Astrocyte of the cerebellum (primary cell): ENCODE data around the gene FANCC.

Source experiments
- DNase-seq: peaks from one replicate; pipeline ENCODE4 v3.0.0-alpha.2; 2011; ENCODE audit warnings: low read depth
- H3K4me3 ChIP-seq: 2 replicates; pipeline ENCODE4 v1.5.1; 2011; ENCODE audit warnings: mild to moderate bottlenecking, low read depth, low read length, moderate library complexity
- in situ Hi-C: cut with HindIII; loops from 2 replicates; pipeline ENCODE4 v1.10.0; 2017; ENCODE audit warnings: low sequenced_read_pairs
- TF ChIP-seq, protein P1 (sequence below): IDR thresholded peaks from 2 replicates; pipeline ENCODE4 v1.5.1; 2012; ENCODE audit warnings: low read length, low read depth, moderate library complexity, mild to moderate bottlenecking; ENCODE audit errors: missing control alignments

Gene FANCC

DNA sequence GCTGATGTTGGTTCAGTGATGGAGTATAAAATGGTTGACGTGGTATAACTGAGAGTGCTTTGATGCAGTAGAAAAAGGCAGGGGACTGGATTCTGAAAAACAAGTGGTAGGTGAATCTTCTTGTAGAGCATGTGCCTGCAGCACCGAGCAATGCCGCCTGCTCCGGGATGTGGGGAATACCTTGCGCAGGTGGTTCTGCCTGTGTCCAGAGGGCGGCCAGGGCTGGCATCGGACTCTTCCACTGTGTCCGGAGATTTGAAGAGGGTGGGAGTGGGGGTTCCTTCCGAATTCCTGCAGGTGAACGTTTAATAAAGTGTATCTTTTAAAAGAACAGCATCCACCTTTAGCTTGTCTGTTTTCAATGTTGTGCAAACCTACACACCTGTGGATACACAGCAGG is 238.0 kb downstream of the FANCC start:
- no peak overlapping the region for H3K4me3 ChIP-seq
- DNase-seq: no peak
- TF ChIP-seq, protein P1, sequence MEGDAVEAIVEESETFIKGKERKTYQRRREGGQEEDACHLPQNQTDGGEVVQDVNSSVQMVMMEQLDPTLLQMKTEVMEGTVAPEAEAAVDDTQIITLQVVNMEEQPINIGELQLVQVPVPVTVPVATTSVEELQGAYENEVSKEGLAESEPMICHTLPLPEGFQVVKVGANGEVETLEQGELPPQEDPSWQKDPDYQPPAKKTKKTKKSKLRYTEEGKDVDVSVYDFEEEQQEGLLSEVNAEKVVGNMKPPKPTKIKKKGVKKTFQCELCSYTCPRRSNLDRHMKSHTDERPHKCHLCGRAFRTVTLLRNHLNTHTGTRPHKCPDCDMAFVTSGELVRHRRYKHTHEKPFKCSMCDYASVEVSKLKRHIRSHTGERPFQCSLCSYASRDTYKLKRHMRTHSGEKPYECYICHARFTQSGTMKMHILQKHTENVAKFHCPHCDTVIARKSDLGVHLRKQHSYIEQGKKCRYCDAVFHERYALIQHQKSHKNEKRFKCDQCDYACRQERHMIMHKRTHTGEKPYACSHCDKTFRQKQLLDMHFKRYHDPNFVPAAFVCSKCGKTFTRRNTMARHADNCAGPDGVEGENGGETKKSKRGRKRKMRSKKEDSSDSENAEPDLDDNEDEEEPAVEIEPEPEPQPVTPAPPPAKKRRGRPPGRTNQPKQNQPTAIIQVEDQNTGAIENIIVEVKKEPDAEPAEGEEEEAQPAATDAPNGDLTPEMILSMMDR: no peak
- in situ Hi-C loops: no loop called here

DNA sequence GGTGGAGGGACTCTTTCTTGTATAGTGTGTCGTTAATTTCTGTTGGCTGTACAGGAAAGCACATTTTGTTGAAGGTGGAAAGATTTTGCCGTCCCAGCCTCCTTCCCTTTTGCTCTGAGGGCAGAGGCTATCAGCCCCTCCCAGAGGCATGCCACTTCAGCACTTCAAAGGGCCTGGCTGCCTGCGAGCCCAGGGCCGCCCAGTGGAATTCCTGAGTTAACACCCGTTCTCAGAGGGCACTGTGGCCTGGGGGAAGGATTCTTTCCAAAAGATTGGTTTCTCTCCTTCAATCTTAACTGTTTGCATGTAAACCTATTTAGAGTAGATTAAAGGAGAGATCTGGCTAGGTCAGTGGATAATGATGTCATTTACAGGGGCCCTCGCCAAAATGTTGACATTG is 238.6 kb downstream of the FANCC start:
- no peak for DNase-seq
- in situ Hi-C loops: no loop called here
- no peak overlapping the region for H3K4me3 ChIP-seq
- TF ChIP-seq, protein P1: no peak

DNA sequence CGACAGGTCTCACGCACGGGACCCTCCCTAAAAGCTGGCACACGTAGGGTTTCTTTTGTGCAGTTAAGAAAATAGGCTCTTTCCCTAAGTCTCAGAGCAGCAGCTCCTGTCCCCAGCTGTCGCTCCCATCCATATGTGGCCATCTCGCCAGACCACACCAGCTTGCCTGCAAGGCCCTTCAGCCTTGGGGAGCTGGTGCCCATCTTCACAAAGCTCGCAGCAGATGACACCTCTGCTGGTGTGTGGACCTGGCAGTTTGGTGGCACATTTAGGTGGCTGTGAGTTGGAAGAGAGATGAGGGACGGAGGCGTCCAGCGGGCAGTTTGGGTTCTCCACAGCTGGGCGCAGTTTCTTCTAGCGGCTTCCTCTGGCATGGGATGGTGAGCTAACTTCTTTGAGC is 239.0 kb downstream of the FANCC start:
- H3K4me3 ChIP-seq: no peak overlapping the region
- in situ Hi-C loops: no loop called here
- TF ChIP-seq, protein P1: no peak
- no peak for DNase-seq

DNA sequence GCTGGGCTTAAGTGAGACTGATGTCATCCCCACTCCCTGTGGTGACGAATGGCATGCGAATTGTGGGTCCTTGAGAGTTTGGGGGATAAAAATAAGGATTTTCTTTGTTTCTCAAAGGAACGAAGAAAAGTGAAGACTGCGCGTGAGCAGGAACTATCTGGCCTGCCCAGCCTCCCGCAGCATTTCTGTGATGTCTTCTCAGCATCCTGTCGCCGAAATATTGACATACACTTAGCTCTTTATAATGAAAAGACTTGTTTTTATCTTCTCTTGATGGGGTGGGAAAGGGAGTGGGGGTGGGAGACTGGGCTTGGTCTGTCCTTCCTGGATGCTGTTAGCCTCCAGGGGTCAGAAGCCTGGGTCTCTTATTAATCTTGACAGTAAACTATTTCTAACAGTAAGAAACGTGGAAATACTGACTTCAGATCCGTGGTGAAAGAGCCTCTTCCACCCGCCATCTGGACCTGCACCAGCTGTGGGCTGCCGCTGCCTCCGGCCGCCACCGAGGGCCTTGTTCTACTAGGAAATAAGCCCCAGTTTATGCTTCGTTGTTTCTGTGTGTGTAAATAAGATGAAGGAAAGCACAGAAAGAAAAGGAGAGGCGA is 239.6 kb downstream of the FANCC start:
- no peak for DNase-seq
- H3K4me3 ChIP-seq: no peak overlapping the region
- in situ Hi-C loops: no loop called here
- TF ChIP-seq, protein P1: no peak

DNA sequence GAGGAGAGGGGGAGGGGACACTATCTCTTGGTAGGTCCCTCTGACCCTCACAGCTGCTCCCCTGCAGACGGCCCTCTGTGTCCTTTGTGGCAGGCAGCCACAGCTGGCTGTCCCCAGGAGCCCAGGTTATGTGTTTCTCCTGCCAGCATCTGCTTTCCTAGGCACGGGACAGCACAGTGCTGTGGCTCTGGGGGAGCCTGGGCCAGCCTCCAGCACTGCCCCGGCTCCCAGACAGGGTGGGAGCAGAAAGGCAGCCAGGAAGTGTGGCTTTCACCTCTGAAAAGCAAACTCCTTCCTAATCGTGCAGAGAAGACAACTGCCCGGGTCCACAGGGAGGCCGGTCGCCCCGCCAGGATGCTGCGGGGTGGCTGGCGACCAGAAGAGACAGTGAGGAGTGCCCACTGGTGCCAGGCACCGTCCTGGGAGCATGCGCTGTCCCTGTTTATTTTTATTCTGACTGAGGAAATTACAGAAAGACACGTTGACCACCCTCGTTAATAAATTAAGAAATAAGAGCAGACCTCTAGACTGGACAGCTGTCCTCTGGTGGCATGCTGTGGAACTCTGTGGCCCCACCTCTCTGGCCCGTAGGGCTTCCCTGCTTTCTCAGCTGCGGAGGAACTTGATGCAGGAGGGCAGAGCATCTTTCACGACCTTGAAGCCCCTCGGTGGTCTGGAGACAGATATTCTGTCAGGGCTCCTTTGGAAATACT is 240.3 kb downstream of the FANCC start:
- TF ChIP-seq, protein P1: no peak
- no peak overlapping the region for H3K4me3 ChIP-seq
- in situ Hi-C loops: no loop called here
- DNase-seq: no peak

DNA sequence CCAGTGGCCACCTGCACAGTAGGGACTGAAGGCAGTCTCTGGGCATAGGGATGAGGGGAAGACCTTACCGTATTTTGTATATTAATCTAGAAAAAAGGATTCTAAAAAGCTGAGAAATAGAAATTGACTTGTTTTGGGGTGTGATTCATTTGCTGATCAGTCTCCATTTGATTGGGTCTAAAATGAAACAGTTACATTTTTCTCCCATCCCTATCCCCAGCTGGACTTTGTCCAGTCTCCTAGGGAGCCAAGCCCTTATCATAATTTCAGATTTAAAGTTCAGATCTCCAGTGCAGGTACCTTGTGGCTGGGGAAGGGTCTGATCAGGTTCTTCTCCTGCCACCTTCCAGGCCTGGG is 240.8 kb downstream of the FANCC start:
- no peak overlapping the region for H3K4me3 ChIP-seq
- DNase-seq: no peak
- in situ Hi-C loops: no loop called here
- TF ChIP-seq, protein P1: no peak

DNA sequence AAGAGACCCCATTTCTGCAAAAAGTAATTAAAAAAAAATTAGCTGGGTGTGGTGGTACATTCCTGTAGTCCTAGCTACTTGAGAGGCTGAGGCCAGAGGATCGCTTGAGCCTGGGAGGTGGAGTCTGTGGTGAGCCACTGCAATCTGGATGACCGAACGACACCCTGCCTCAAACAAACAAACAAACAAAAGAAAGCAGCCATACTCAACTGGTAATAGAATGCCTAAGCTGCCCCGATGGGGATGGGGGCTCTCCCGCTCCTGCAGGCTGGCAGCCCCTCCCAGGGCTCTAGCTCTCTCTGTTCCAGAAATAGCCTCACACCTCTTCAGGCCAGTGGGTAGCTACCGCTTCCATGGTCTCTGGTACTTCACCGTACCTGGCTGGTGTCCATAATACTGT is 241.8 kb downstream of the FANCC start:
- DNase-seq: no peak
- in situ Hi-C loops: no loop called here
- H3K4me3 ChIP-seq: no peak overlapping the region
- TF ChIP-seq, protein P1: no peak
